ENCODE results near the gene GPBAR1. TPM values are rescaled to one million over a fixed set of nuclear protein-coding genes. Genes with fewer than 3 reads are reported as not detected.
A peak's percentile ranks its signal among the peaks of the same experiment; 100 is the strongest.

GPBAR1 gene
- total RNA-seq, 1 donor from 2014 or later = 1.0 TPM

DNA sequence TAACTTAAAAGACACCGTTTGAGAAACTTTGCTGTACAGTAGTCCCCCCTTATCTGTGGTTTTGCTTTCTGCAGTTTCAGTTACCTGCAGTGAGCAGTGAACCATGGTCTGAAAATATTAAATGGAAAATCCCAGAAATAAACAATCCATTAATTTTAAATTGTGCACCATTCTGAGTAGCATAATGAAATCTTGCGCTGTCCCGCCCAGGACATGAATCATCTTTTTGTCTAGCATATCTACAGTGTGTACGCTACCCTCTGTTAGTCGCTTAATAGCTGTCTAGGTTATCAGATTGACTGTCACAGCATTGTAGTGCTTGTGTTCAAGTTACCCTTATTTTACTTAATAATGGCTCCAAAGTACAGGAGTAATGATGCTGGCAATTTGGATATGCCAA lies 37.8 kb upstream of the GPBAR1 start:
- Histone ChIP-seq H3K27me3 (ENCODE audit: control insufficient read depth in 3 of 3, insufficient read depth in 3 of 3, low read length in 3 of 3) (no peaks in the 10 kb centered on the region), H3K36me3 (ENCODE audit: control insufficient read depth in 3 of 3, insufficient read depth in 3 of 3, low read length in 3 of 3) (peaks cover 12 to 19% (median 15%) of the 10 kb centered on the region in 3 donors), H3K4me1 (ENCODE audit: control insufficient read depth in 3 of 3, insufficient read depth in 3 of 3, low read length in 3 of 3) (peaks cover 59 to 68% (median 67%) of the 10 kb centered on the region in 3 donors), H3K9ac (ENCODE audit: low read depth in 1 of 3, low read length in 3 of 3) (no peak overlapping the region), H3K4me3 (ENCODE audit: low read length in 3 of 3) (no peak overlapping the region), H3K27ac (ENCODE audit: low read depth, low read length) (peak overlapping the region; percentile 94), H3K9me3 (ENCODE audit: control insufficient read depth in 3 of 3, low read length in 3 of 3) (no peaks in the 10 kb centered on the region)

DNA sequence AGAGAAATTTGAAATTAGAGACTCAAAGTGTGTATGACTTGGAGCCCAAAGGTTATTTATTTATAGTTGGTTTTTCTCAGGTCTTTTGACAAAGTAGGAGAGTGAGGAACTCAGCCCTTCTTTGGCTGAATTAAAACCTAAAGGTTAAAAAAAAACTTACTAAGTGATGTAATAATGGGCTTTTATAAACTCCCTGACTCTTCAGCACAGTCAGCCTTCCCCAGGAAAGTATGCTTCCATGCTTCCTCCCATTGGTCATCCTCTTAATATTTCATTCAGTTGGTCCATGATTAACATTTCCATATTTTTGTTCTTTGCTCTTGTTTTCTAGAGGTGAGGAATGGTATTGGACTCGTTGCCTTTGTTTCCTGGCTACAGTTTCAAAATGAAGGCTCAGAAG lies 36.6 kb upstream of the GPBAR1 start:
- peak overlapping the region; percentile 23 for H3K27ac ChIP-seq (ENCODE audit: low read depth, low read length)
- H3K9ac ChIP-seq (ENCODE audit: low read depth in 1 of 3, low read length in 3 of 3) = no peak overlapping the region
- H3K36me3 ChIP-seq (ENCODE audit: control insufficient read depth in 3 of 3, insufficient read depth in 3 of 3, low read length in 3 of 3) = peaks cover 12 to 24% (median 24%) of the 10 kb centered on the region in 3 donors
- H3K27me3 ChIP-seq (ENCODE audit: control insufficient read depth in 3 of 3, insufficient read depth in 3 of 3, low read length in 3 of 3) = no peaks in the 10 kb centered on the region
- H3K4me1 ChIP-seq (ENCODE audit: control insufficient read depth in 3 of 3, insufficient read depth in 3 of 3, low read length in 3 of 3) = peaks cover 48 to 64% (median 60%) of the 10 kb centered on the region in 3 donors
- no peaks in the 10 kb centered on the region for H3K9me3 ChIP-seq (ENCODE audit: control insufficient read depth in 3 of 3, low read length in 3 of 3)
- H3K4me3 ChIP-seq (ENCODE audit: low read length in 3 of 3) = no peak overlapping the region

GRCh38 chr2:218226903-218227302 lies 33.9 kb upstream of the GPBAR1 start:
- Histone ChIP-seq H3K36me3 (ENCODE audit: control insufficient read depth in 3 of 3, insufficient read depth in 3 of 3, low read length in 3 of 3) (peaks cover 19 to 42% (median 41%) of the 10 kb centered on the region in 3 donors), H3K27me3 (ENCODE audit: control insufficient read depth in 3 of 3, insufficient read depth in 3 of 3, low read length in 3 of 3) (no peaks in the 10 kb centered on the region), H3K9ac (ENCODE audit: low read depth in 1 of 3, low read length in 3 of 3) (no peak overlapping the region), H3K4me1 (ENCODE audit: control insufficient read depth in 3 of 3, insufficient read depth in 3 of 3, low read length in 3 of 3) (peaks cover 21 to 49% (median 33%) of the 10 kb centered on the region in 3 donors), H3K27ac (ENCODE audit: low read depth, low read length) (no peak overlapping the region), H3K9me3 (ENCODE audit: control insufficient read depth in 3 of 3, low read length in 3 of 3) (no peaks in the 10 kb centered on the region), H3K4me3 (ENCODE audit: low read length in 3 of 3) (no peak overlapping the region)

DNA sequence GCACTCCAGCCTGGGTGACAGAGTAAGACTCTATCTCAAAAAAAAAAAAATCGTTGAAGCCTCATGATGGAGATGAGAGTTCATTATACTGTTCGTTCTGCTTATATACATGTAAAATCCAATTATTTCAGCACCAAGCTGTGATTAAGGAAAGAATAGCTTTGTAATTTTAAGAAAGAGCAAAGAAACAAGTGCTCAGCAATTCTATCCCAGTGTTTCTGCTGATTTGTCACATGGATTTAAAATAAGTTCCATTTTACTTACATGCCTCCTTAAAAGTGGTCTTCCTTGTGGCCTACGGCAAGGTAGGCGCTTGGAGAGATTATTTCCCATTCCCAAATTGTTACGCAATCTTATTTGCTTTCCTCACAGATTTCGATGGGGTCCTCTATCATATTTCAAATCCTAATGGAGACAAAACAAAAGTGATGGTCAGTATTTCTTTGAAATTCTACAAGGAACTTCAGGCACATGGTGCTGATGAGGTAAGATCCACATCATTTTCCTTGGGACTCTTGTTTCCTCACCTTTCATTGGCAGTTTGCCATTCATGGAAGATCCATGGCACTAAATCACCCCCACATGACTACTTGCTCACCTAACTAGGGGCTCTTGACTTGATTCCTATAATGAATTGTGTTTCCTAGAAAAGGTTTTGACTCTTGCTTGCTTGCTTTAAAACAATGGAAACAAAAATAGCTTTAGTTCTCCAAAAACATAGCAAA lies 32.3 kb upstream of the GPBAR1 start:
- H3K4me1 ChIP-seq (ENCODE audit: control insufficient read depth in 3 of 3, insufficient read depth in 3 of 3, low read length in 3 of 3) = peaks cover 4 to 34% (median 18%) of the 10 kb centered on the region in 3 donors
- no peaks in the 10 kb centered on the region for H3K9me3 ChIP-seq (ENCODE audit: control insufficient read depth in 3 of 3, low read length in 3 of 3)
- no peak overlapping the region for H3K9ac ChIP-seq (ENCODE audit: low read depth in 1 of 3, low read length in 3 of 3)
- peaks cover 25 to 51% (median 43%) of the 10 kb centered on the region in 3 donors for H3K36me3 ChIP-seq (ENCODE audit: control insufficient read depth in 3 of 3, insufficient read depth in 3 of 3, low read length in 3 of 3)
- H3K4me3 ChIP-seq (ENCODE audit: low read length in 3 of 3) = no peak overlapping the region
- no peaks in the 10 kb centered on the region for H3K27me3 ChIP-seq (ENCODE audit: control insufficient read depth in 3 of 3, insufficient read depth in 3 of 3, low read length in 3 of 3)
- peak overlapping the region; percentile 26 for H3K27ac ChIP-seq (ENCODE audit: low read depth, low read length)

GRCh38 chr2:218229239-218229638 lies 31.6 kb upstream of the GPBAR1 start:
- H3K4me1 ChIP-seq (ENCODE audit: control insufficient read depth in 3 of 3, insufficient read depth in 3 of 3, low read length in 3 of 3) = peaks cover 0 to 29% (median 11%) of the 10 kb centered on the region in 3 donors
- no peak overlapping the region for H3K9ac ChIP-seq (ENCODE audit: low read depth in 1 of 3, low read length in 3 of 3)
- peaks cover 27 to 56% (median 49%) of the 10 kb centered on the region in 3 donors for H3K36me3 ChIP-seq (ENCODE audit: control insufficient read depth in 3 of 3, insufficient read depth in 3 of 3, low read length in 3 of 3)
- no peaks in the 10 kb centered on the region for H3K27me3 ChIP-seq (ENCODE audit: control insufficient read depth in 3 of 3, insufficient read depth in 3 of 3, low read length in 3 of 3)
- no peak overlapping the region for H3K4me3 ChIP-seq (ENCODE audit: low read length in 3 of 3)
- no peaks in the 10 kb centered on the region for H3K9me3 ChIP-seq (ENCODE audit: control insufficient read depth in 3 of 3, low read length in 3 of 3)
- peak overlapping the region; percentile 26 for H3K27ac ChIP-seq (ENCODE audit: low read depth, low read length)

- H3K9ac ChIP-seq (ENCODE audit: low read depth in 1 of 3, low read length in 3 of 3) = no peak overlapping the region
- H3K27me3 ChIP-seq (ENCODE audit: control insufficient read depth in 3 of 3, insufficient read depth in 3 of 3, low read length in 3 of 3) = no peaks in the 10 kb centered on the region
- H3K27ac ChIP-seq (ENCODE audit: low read depth, low read length) = no peak overlapping the region
- no peak overlapping the region for H3K4me3 ChIP-seq (ENCODE audit: low read length in 3 of 3)
- H3K9me3 ChIP-seq (ENCODE audit: control insufficient read depth in 3 of 3, low read length in 3 of 3) = no peaks in the 10 kb centered on the region
- H3K4me1 ChIP-seq (ENCODE audit: control insufficient read depth in 3 of 3, insufficient read depth in 3 of 3, low read length in 3 of 3) = peaks cover 0 to 25% (median 6%) of the 10 kb centered on the region in 3 donors
- peaks cover 27 to 59% (median 47%) of the 10 kb centered on the region in 3 donors for H3K36me3 ChIP-seq (ENCODE audit: control insufficient read depth in 3 of 3, insufficient read depth in 3 of 3, low read length in 3 of 3)
Measured at GRCh38 chr2:218229851-218230250, 31.0 kb upstream of the GPBAR1 start.

GRCh38 chr2:218230882-218231281 lies 29.9 kb upstream of the GPBAR1 start:
- Histone ChIP-seq H3K27ac (ENCODE audit: low read depth, low read length) (no peak overlapping the region), H3K4me1 (ENCODE audit: control insufficient read depth in 3 of 3, insufficient read depth in 3 of 3, low read length in 3 of 3) (peaks cover 0 to 19% (median 2%) of the 10 kb centered on the region in 3 donors), H3K9me3 (ENCODE audit: control insufficient read depth in 3 of 3, low read length in 3 of 3) (no peaks in the 10 kb centered on the region), H3K36me3 (ENCODE audit: control insufficient read depth in 3 of 3, insufficient read depth in 3 of 3, low read length in 3 of 3) (peaks cover 34 to 66% (median 50%) of the 10 kb centered on the region in 3 donors), H3K9ac (ENCODE audit: low read depth in 1 of 3, low read length in 3 of 3) (no peak overlapping the region), H3K27me3 (ENCODE audit: control insufficient read depth in 3 of 3, insufficient read depth in 3 of 3, low read length in 3 of 3) (no peaks in the 10 kb centered on the region), H3K4me3 (ENCODE audit: low read length in 3 of 3) (no peak overlapping the region)

DNA sequence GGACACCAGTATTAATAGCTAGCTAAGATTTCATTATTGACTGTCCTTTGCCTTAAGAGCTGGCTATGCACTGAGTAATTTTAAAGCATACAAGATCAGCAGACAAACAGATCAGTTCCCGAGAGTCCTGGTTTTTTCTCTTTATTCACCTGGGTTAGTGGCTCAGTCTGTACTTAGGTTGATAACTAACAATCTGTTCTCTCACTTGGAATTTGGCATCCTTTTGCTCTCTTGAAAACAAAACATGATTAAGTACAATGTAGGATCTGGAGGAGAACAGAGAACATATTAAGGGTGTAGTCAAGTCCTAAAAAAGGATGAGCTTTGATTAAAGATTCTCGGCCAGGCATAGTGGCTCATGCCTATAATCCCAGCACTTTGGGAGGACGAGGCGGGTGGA lies 27.3 kb upstream of the GPBAR1 start:
- Histone ChIP-seq H3K9ac (ENCODE audit: low read depth in 1 of 3, low read length in 3 of 3) (no peak overlapping the region), H3K9me3 (ENCODE audit: control insufficient read depth in 3 of 3, low read length in 3 of 3) (no peaks in the 10 kb centered on the region), H3K27me3 (ENCODE audit: control insufficient read depth in 3 of 3, insufficient read depth in 3 of 3, low read length in 3 of 3) (no peaks in the 10 kb centered on the region), H3K36me3 (ENCODE audit: control insufficient read depth in 3 of 3, insufficient read depth in 3 of 3, low read length in 3 of 3) (peaks cover 37 to 68% (median 48%) of the 10 kb centered on the region in 3 donors), H3K4me1 (ENCODE audit: control insufficient read depth in 3 of 3, insufficient read depth in 3 of 3, low read length in 3 of 3) (peaks cover 0 to 16% (median 2%) of the 10 kb centered on the region in 3 donors), H3K27ac (ENCODE audit: low read depth, low read length) (no peak overlapping the region), H3K4me3 (ENCODE audit: low read length in 3 of 3) (no peak overlapping the region)

DNA sequence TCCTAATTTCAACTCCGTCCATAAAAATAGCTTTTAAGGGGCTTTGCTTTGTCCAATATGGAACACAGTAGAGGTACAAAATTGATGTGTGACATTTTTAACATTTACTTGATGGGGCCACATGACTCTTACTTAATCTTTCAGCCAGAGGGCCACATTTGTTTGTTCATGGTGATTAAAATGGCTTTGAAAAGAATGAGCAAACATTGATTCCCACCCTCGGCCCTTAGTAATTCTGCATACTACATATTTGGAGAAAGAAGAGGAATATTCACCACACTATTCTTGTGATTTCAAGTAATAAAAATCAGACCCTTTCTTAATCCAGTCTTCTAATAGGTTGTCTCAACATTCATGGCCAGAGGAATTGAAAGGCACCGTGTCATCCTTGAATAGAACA lies 26.3 kb upstream of the GPBAR1 start:
- no peak overlapping the region for H3K4me3 ChIP-seq (ENCODE audit: low read length in 3 of 3)
- peaks cover 0 to 13% (median 0%) of the 10 kb centered on the region in 3 donors for H3K4me1 ChIP-seq (ENCODE audit: control insufficient read depth in 3 of 3, insufficient read depth in 3 of 3, low read length in 3 of 3)
- no peak overlapping the region for H3K9ac ChIP-seq (ENCODE audit: low read depth in 1 of 3, low read length in 3 of 3)
- no peak overlapping the region for H3K27ac ChIP-seq (ENCODE audit: low read depth, low read length)
- no peaks in the 10 kb centered on the region for H3K27me3 ChIP-seq (ENCODE audit: control insufficient read depth in 3 of 3, insufficient read depth in 3 of 3, low read length in 3 of 3)
- H3K9me3 ChIP-seq (ENCODE audit: control insufficient read depth in 3 of 3, low read length in 3 of 3) = no peaks in the 10 kb centered on the region
- peaks cover 45 to 72% (median 55%) of the 10 kb centered on the region in 3 donors for H3K36me3 ChIP-seq (ENCODE audit: control insufficient read depth in 3 of 3, insufficient read depth in 3 of 3, low read length in 3 of 3)

- Histone ChIP-seq H3K36me3 (ENCODE audit: control insufficient read depth in 3 of 3, insufficient read depth in 3 of 3, low read length in 3 of 3) (peaks cover 42 to 74% (median 59%) of the 10 kb centered on the region in 3 donors), H3K4me1 (ENCODE audit: control insufficient read depth in 3 of 3, insufficient read depth in 3 of 3, low read length in 3 of 3) (peaks cover 0 to 10% (median 0%) of the 10 kb centered on the region in 3 donors), H3K27me3 (ENCODE audit: control insufficient read depth in 3 of 3, insufficient read depth in 3 of 3, low read length in 3 of 3) (no peaks in the 10 kb centered on the region), H3K9me3 (ENCODE audit: control insufficient read depth in 3 of 3, low read length in 3 of 3) (no peaks in the 10 kb centered on the region), H3K27ac (ENCODE audit: low read depth, low read length) (no peak overlapping the region), H3K9ac (ENCODE audit: low read depth in 1 of 3, low read length in 3 of 3) (no peak overlapping the region), H3K4me3 (ENCODE audit: low read length in 3 of 3) (no peak overlapping the region)
Measured at GRCh38 chr2:218235017-218235416, 25.8 kb upstream of the GPBAR1 start.

Measured in skeletal muscle tissue (tissue), 4 donors.